T-helper 1 cell treated with Interleukin-12 subunit alpha and Interleukin-12 subunit beta and Interleukin-4 antibody, amounts not matched to agents 30 ng/mL and 1 ng/mL, for 36 hours (primary cell): ENCODE results near the gene HFM1. TPM values are rescaled to one million over a fixed set of nuclear protein-coding genes. Genes with fewer than 3 reads are reported as not detected.
"Not testable (repeated sequence)": the region's sequence is repeated elsewhere in the genome, so short reads cannot be mapped to it uniquely, and the experiment has no call there.

Experiments
- intact Hi-C: fragments of 100-400 bp; cut with micrococcal nuclease; formaldehyde crosslinking; loops from one replicate; pipeline ENCODE4 v1.15.1; 2024
- total RNA-seq: library from RNA; stranded (reverse); gene quantifications from 2 replicates; pipeline ENCODE4 v1.2.3, GENCODE V29; 2022

HFM1 gene
- total RNA-seq, 1 donor from 2014 or later = not detected

- intact Hi-C loops = no loop called here
Observed at GRCh38 chr1:91381844-91382243, 22.8 kb downstream of the HFM1 start.

- intact Hi-C loops = no loop called here
Observed at GRCh38 chr1:91374086-91374485, 30.6 kb downstream of the HFM1 start.

GRCh38 chr1:91372230-91372629, 32.4 kb downstream of the HFM1 start:
- intact Hi-C loops = not testable (repeated sequence)

GRCh38 chr1:91349524-91349923, 55.1 kb downstream of the HFM1 start:
- intact Hi-C loops = no loop called here

- intact Hi-C loops = no loop called here
Observed at GRCh38 chr1:91346824-91347223, 57.8 kb downstream of the HFM1 start.

- intact Hi-C loops = no loop called here
Observed at GRCh38 chr1:91345395-91346005, 59.1 kb downstream of the HFM1 start.

GRCh38 chr1:91338501-91338900, 66.1 kb downstream of the HFM1 start:
- intact Hi-C loops = no loop called here

GRCh38 chr1:91335603-91336002, 69.0 kb downstream of the HFM1 start:
- intact Hi-C loops = no loop called here

GRCh38 chr1:91334856-91335255, 69.8 kb downstream of the HFM1 start:
- intact Hi-C loops = no loop called here

GRCh38 chr1:91325456-91325855, 79.2 kb downstream of the HFM1 start:
- intact Hi-C loops = no loop called here

- intact Hi-C loops = no loop called here
Observed at GRCh38 chr1:91314643-91315042, 90.0 kb downstream of the HFM1 start.

GRCh38 chr1:91311672-91312071, 93.0 kb downstream of the HFM1 start:
- intact Hi-C loops = no loop called here

- intact Hi-C loops = no loop called here
Observed at GRCh38 chr1:91308544-91308943, 96.1 kb downstream of the HFM1 start.

- intact Hi-C loops = no loop called here
Observed at GRCh38 chr1:91307784-91308409, 96.7 kb downstream of the HFM1 start.

GRCh38 chr1:91303165-91303564, 101.5 kb downstream of the HFM1 start:
- intact Hi-C loops = no loop called here

- intact Hi-C loops = not testable (repeated sequence)
Observed at GRCh38 chr1:91288843-91289553, 115.6 kb downstream of the HFM1 start.

GRCh38 chr1:91286962-91287317, 117.7 kb downstream of the HFM1 start:
- intact Hi-C loops = not testable (repeated sequence)

GRCh38 chr1:91286259-91286961, 118.2 kb downstream of the HFM1 start:
- intact Hi-C loops = not testable (repeated sequence)

- intact Hi-C loops = loop anchor here (2.0 kb wide), 1 partner anchor 217 kb away; the partner anchor contains the start of gene CDC7
Observed at GRCh38 chr1:91283421-91283726, 121.3 kb downstream of the HFM1 start.

- intact Hi-C loops = loop anchor here (1.0 to 2.0 kb wide), 6 partner anchors 119 to 1340 kb away; partner anchors contain the start of gene CDC7
Observed at GRCh38 chr1:91282695-91283420, 121.8 kb downstream of the HFM1 start.

GRCh38 chr1:91281782-91282181, 122.9 kb downstream of the HFM1 start:
- intact Hi-C loops = loop anchor here (1.0 to 2.0 kb wide), 6 partner anchors 121 to 1342 kb away; partner anchors contain the start of gene CDC7
